Measurements from ENCODE around the gene KPNA3.
A peak's percentile ranks its signal among the peaks of the same experiment; 100 is the strongest.
"Not testable (repeated sequence)": the region's sequence is repeated elsewhere in the genome, so short reads cannot be mapped to it uniquely, and the experiment has no call there.

Gene KPNA3

GRCh38 chr13:49740870-49741269 is 51.6 kb downstream of the KPNA3 start:
- no peak for DNase-seq

GRCh38 chr13:49739498-49740187 is 52.8 kb downstream of the KPNA3 start:
- no peak for DNase-seq

- no peak for DNase-seq
Measured at GRCh38 chr13:49733181-49733951, 59.1 kb downstream of the KPNA3 start.

GRCh38 chr13:49731766-49732165 is 60.7 kb downstream of the KPNA3 start:
- DNase-seq, result no peak

- no peak for DNase-seq
Measured at GRCh38 chr13:49716615-49717014, 75.9 kb downstream of the KPNA3 start.

- no peak for DNase-seq
Measured at GRCh38 chr13:49714757-49715156, 77.7 kb downstream of the KPNA3 start.

- DNase-seq, result no peak
Measured at GRCh38 chr13:49711218-49711863, 81.1 kb downstream of the KPNA3 start.

- not testable (repeated sequence) for DNase-seq
Measured at GRCh38 chr13:49704264-49704663, 88.2 kb downstream of the KPNA3 start.

GRCh38 chr13:49701491-49701890 is 91.0 kb downstream of the KPNA3 start:
- DNase-seq, result no peak

- DNase-seq, result no peak
Measured at GRCh38 chr13:49697468-49697867, 95.0 kb downstream of the KPNA3 start.

- DNase-seq, result no peak
Measured at GRCh38 chr13:49694446-49694845, 98.0 kb downstream of the KPNA3 start.

GRCh38 chr13:49693877-49694276 is 98.6 kb downstream of the KPNA3 start:
- no peak for DNase-seq

- DNase-seq, result no peak
Measured at GRCh38 chr13:49693191-49693733, 99.2 kb downstream of the KPNA3 start.

- peak; percentile 88 to 89 for DNase-seq
Measured at GRCh38 chr13:49690995-49691784, 101.3 kb downstream of the KPNA3 start, which contains the start of gene EBPL. EBPL (minus strand) TSS chr13:49691486; CDS start chr13:49691424, 62 bp downstream.

GRCh38 chr13:49690133-49690994 is 102.1 kb downstream of the KPNA3 start:
- DNase-seq, result no peak

GRCh38 chr13:49683489-49683888 is 109.0 kb downstream of the KPNA3 start:
- peak in 1 of 2 donors; percentile 8 for DNase-seq

- DNase-seq, result no peak
Measured at GRCh38 chr13:49681842-49682435, 110.5 kb downstream of the KPNA3 start.

- no peak for DNase-seq
Measured at GRCh38 chr13:49679246-49679645, 113.2 kb downstream of the KPNA3 start.

- no peak for DNase-seq
Measured at GRCh38 chr13:49678191-49678914, 114.1 kb downstream of the KPNA3 start.

GRCh38 chr13:49676581-49677298 is 115.7 kb downstream of the KPNA3 start:
- no peak for DNase-seq
